AG10803 (cell line): ENCODE data around the gene ESR2.

ENCODE experiments used
- DNase-seq: peaks from one replicate; pipeline ENCODE4 v3.0.0; 2010; ENCODE audit warnings: low read depth
- H3K4me3 ChIP-seq: 2 replicates; pipeline ENCODE4 v1.5.1; 2011; ENCODE audit warnings: mild to moderate bottlenecking, low read length, control low read depth
- TF ChIP-seq, protein P1 (sequence below): conservative IDR thresholded peaks from 2 replicates; pipeline ENCODE4 v1.5.1; 2011; ENCODE audit warnings: mild to moderate bottlenecking, low read length, control low read depth, inconsistent platforms

The ESR2 gene

DNA sequence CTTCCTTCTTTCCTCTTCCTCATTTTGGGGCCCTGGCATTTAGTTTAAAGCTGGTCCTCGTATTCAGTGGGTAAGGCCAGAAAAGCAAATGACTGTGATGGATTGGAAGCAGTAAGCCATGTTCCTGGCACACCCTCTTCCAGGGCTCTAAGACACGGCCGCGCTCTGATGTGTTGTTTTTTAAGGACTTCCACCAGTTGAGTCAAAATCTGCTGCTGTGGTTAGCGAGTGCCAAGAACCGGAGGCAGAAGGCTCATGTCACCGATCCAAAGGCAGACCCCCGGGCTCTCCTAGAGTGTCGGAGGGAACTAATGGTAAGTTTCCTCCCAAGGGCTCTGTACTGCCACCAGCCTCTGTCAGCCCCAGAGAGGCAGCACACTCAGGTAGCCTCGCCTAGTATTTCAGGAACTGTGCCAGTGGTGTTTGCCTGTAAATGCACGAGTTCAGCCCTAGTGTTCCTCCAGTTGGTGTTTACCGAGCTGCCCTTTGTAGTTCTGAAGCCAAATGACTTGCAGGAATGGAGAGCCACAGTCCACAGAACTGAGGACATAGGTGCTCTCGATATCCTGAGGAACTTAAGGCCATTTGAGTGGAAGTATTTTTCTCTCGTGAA is 72.7 kb downstream of the ESR2 start:
- TF ChIP-seq, protein P1, sequence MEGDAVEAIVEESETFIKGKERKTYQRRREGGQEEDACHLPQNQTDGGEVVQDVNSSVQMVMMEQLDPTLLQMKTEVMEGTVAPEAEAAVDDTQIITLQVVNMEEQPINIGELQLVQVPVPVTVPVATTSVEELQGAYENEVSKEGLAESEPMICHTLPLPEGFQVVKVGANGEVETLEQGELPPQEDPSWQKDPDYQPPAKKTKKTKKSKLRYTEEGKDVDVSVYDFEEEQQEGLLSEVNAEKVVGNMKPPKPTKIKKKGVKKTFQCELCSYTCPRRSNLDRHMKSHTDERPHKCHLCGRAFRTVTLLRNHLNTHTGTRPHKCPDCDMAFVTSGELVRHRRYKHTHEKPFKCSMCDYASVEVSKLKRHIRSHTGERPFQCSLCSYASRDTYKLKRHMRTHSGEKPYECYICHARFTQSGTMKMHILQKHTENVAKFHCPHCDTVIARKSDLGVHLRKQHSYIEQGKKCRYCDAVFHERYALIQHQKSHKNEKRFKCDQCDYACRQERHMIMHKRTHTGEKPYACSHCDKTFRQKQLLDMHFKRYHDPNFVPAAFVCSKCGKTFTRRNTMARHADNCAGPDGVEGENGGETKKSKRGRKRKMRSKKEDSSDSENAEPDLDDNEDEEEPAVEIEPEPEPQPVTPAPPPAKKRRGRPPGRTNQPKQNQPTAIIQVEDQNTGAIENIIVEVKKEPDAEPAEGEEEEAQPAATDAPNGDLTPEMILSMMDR: no peak
- no peak overlapping the region for H3K4me3 ChIP-seq
- DNase-seq: no peak

DNA sequence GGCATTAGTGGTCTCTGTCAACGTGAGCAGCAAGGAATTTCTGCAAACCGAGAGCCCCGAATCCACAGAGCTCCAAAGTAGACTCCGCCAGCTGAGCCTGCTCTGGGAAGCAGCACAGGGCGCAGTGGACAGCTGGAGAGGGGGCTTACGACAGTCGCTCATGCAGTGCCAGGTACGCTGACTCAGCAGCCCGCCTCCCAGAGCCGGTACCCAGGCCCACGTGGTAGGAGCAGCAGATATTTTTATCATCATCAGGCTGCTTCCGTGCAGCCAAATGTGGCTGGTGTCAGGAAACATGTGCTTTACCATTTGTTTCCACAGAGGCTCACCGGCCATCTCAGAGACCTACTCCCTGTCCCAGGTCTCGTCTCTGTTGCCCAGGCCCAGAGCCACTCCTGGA is 73.7 kb downstream of the ESR2 start:
- TF ChIP-seq, protein P1: no peak
- DNase-seq: no peak
- no peak overlapping the region for H3K4me3 ChIP-seq

DNA sequence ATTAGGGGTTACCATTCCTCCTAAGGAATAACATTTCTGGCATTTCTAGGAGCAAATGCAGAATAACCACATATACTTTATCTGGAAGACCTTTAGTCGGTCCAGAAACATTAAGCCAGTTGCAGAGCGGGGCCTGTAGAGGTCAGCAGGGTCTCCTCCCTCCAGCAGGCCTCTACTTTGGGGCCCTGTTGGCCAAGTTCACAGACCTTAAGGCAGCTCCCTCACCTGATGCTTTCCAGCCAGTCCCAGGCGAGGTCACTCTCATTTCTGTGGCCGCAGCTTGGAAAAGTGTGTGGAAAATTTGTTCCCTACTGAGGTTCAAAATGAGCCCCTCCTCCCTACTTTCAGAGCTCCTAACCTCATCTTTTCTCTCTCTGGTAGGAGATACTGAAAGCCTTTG is 74.1 kb downstream of the ESR2 start:
- H3K4me3 ChIP-seq: no peak overlapping the region
- no peak for DNase-seq
- TF ChIP-seq, protein P1: no peak

DNA sequence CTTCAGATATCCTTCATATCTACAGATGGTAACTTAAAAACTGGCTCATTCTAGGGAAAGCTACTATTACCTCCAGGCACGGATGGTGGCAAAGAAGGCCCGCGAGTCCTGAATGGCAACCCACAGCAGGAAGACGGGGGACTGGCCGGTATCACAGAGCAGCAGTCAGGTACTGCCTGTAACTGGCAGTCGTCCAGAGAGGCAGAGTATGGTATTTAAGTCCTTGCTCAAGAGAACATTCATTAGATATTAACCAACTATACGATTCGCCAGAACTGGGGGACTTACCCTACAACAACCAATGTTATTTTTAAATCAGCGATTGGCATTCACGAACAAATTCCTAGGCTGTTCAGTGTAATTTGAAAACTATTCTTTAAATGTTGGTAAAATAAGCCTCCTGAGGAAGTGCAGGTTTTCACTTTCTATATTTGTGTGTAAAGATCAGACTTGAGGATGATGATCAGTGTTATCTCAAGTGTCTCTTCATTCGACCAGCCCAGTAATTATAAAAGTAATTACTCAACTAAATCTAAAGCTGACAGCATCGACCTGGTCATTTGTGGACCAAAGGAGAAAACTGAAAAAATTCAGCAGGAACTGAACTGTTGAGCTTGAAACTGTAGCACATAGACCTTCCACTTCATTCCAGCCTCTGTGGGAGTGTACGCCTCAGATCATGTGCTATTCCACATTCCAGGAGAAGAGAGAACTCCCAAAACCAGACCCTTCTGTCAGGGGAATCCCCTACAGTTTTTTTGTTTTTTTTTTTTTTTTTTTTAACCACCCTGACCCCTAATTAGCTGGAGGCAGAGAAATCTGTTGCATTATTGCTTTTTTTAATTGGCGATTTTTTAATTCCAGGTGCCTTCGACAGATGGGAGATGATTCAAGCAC is 75.6 kb downstream of the ESR2 start:
- TF ChIP-seq, protein P1: no peak

DNA sequence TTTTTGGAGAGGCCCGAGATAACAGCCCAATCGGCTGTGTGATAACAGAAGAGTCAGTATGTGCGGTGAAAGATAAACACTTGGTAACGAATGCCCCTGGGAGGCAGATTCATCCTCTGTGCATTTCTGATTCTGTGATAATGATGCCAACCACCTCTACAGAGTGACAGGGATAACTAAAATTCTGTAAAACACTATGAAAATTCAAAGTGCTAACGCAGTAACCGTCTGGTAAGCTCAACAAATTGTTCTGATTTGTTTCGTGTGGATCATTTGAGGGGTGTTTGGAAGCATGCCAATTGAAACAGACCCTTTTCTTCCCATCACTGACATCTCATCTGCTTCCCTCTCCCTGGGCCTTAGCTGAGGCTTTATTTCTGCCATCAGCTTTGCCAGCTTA is 76.3 kb downstream of the ESR2 start:
- TF ChIP-seq, protein P1: no peak
- DNase-seq: no peak
- no peak overlapping the region for H3K4me3 ChIP-seq

More for the DNA sequence above, 75.6 kb downstream of the ESR2 start:
- no peak overlapping the region for H3K4me3 ChIP-seq
- no peak for DNase-seq

DNA sequence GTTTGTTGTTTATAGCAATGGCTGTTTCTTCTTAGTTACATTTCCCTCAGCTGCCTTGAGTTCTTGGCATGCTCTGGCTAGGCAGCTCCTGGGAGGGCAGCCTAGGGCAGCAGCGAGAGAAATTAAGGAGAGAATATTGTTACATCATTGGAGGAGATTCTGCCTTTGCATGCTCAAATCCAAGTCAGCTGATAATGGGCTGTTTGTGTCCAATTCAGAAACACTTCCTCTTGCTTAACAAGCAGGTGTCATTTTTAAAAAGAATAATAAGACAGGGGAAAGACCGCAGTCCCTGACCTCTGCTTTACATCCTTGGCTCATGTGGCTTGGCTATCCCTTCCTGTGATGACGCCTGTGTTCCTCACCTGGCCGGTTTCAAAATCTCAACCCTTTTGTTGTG is 76.9 kb downstream of the ESR2 start:
- no peak for DNase-seq
- TF ChIP-seq, protein P1: no peak
- no peak overlapping the region for H3K4me3 ChIP-seq

DNA sequence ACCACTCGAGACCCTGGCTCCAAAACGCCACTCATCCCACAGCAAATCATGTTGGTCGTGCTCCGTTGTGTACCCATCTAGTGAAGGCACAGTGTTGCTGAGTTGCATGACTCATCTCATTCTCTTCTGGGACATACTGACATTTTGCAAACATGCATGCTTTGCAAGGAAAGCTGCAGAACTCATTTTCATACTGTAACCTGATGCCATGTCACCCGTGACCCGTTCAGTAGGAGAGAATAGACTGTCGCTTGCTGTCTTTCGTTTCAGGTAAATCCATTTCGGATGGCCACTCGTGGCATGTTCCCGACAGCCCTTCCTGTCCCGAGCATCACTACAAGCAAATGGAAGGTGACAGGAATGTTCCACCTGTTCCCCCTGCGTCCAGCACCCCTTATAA is 78.2 kb downstream of the ESR2 start:
- no peak overlapping the region for H3K4me3 ChIP-seq
- no peak for DNase-seq
- TF ChIP-seq, protein P1: no peak
